ENCODE data around the gene NPIPB2.
"Not testable (repeated sequence)": the region's sequence is repeated elsewhere in the genome, so short reads cannot be mapped to it uniquely, and the experiment has no call there.

The NPIPB2 gene

GRCh38 chr16:11955713-11956123, 13.9 kb upstream of the NPIPB2 start:
- Histone ChIP-seq H3K27ac (replicated peaks) (no peak overlapping the region), H3K4me3 (replicated peaks; ENCODE audit: insufficient read depth, low read length) (no peak overlapping the region), H3K27me3 (ENCODE audit: insufficient read depth, poor library complexity, severe bottlenecking) (no peaks in the 10 kb centered on the region)
- DNase-seq (ENCODE audit: low read depth in 1 of 2, low spot score in 1 of 2), result no peak
- TF ChIP-seq POLR2AphosphoS5 (IDR thresholded peaks at IDR 0.05; ENCODE audit: low read depth), result no peak
- no peak for TF ChIP-seq SPI1 (IDR thresholded peaks at IDR 0.05; ENCODE audit: borderline replicate concordance, low read depth)
- TF ChIP-seq, protein P1, sequence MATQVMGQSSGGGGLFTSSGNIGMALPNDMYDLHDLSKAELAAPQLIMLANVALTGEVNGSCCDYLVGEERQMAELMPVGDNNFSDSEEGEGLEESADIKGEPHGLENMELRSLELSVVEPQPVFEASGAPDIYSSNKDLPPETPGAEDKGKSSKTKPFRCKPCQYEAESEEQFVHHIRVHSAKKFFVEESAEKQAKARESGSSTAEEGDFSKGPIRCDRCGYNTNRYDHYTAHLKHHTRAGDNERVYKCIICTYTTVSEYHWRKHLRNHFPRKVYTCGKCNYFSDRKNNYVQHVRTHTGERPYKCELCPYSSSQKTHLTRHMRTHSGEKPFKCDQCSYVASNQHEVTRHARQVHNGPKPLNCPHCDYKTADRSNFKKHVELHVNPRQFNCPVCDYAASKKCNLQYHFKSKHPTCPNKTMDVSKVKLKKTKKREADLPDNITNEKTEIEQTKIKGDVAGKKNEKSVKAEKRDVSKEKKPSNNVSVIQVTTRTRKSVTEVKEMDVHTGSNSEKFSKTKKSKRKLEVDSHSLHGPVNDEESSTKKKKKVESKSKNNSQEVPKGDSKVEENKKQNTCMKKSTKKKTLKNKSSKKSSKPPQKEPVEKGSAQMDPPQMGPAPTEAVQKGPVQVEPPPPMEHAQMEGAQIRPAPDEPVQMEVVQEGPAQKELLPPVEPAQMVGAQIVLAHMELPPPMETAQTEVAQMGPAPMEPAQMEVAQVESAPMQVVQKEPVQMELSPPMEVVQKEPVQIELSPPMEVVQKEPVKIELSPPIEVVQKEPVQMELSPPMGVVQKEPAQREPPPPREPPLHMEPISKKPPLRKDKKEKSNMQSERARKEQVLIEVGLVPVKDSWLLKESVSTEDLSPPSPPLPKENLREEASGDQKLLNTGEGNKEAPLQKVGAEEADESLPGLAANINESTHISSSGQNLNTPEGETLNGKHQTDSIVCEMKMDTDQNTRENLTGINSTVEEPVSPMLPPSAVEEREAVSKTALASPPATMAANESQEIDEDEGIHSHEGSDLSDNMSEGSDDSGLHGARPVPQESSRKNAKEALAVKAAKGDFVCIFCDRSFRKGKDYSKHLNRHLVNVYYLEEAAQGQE (IDR thresholded peaks at IDR 0.05; ENCODE audit: insufficient replicate concordance, low read depth), result no peak
- TF ChIP-seq GABPA (IDR thresholded peaks at IDR 0.05; ENCODE audit: low read depth), result no peak
- TF ChIP-seq CTCF (IDR thresholded peaks at IDR 0.05; ENCODE audit: insufficient read depth, low read length), result no peak

GRCh38 chr16:11953576-11953975, 11.7 kb upstream of the NPIPB2 start:
- H3K27ac ChIP-seq (replicated peaks); DNase-seq (ENCODE audit: low read depth in 1 of 2, low spot score in 1 of 2); H3K27me3 ChIP-seq (ENCODE audit: insufficient read depth, poor library complexity, severe bottlenecking); H3K4me3 ChIP-seq (replicated peaks; ENCODE audit: insufficient read depth, low read length): not testable (repeated sequence)

GRCh38 chr16:11950388-11950787, 8.5 kb upstream of the NPIPB2 start:
- H3K4me3 ChIP-seq (replicated peaks; ENCODE audit: insufficient read depth, low read length), result no peak overlapping the region
- H3K27me3 ChIP-seq (ENCODE audit: insufficient read depth, poor library complexity, severe bottlenecking), result no peaks in the 10 kb centered on the region
- TF ChIP-seq GABPA (IDR thresholded peaks at IDR 0.05; ENCODE audit: low read depth) (no peak), CTCF (IDR thresholded peaks at IDR 0.05; ENCODE audit: insufficient read depth, low read length) (no peak), POLR2AphosphoS5 (IDR thresholded peaks at IDR 0.05; ENCODE audit: low read depth) (no peak), SPI1 (IDR thresholded peaks at IDR 0.05; ENCODE audit: borderline replicate concordance, low read depth) (no peak)
- TF ChIP-seq, protein P1 (IDR thresholded peaks at IDR 0.05; ENCODE audit: insufficient replicate concordance, low read depth), result no peak
- no peak for DNase-seq (ENCODE audit: low read depth in 1 of 2, low spot score in 1 of 2)
- no peak overlapping the region for H3K27ac ChIP-seq (replicated peaks)

DNA sequence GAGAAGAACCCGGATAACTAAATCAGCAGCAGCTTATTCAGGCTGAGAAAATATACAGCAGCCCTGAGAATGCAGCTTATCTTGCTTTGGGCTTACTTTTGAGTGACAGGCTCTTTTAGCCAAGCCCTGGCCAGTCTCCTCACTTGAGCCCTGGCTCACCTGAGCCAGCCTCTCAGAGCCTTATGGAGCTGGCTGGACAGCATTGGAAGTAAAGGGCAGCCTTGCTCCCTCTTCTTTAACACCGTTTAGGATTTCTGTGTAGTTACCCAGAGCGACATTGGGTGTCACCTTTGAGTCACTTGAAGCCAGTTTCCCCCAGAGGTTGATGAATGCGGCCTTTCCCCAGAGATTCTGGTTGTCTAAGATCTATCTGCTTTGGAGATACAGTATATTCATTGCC, 7.7 kb upstream of the NPIPB2 start:
- Histone ChIP-seq H3K4me3 (replicated peaks; ENCODE audit: insufficient read depth, low read length) (no peak overlapping the region), H3K27ac (replicated peaks) (no peak overlapping the region), H3K27me3 (ENCODE audit: insufficient read depth, poor library complexity, severe bottlenecking) (no peaks in the 10 kb centered on the region)
- DNase-seq (ENCODE audit: low read depth in 1 of 2, low spot score in 1 of 2), result peak in 1 of 2 experiments; percentile 39
- TF ChIP-seq GABPA (IDR thresholded peaks at IDR 0.05; ENCODE audit: low read depth) (no peak), CTCF (IDR thresholded peaks at IDR 0.05; ENCODE audit: insufficient read depth, low read length) (no peak), SPI1 (IDR thresholded peaks at IDR 0.05; ENCODE audit: borderline replicate concordance, low read depth) (no peak), POLR2AphosphoS5 (IDR thresholded peaks at IDR 0.05; ENCODE audit: low read depth) (no peak)
- TF ChIP-seq, protein P1 (IDR thresholded peaks at IDR 0.05; ENCODE audit: insufficient replicate concordance, low read depth), result no peak

Data from HL-60 (cell line).